Measurements from ENCODE around the gene SEC31B. TPM values are rescaled to one million over a fixed set of nuclear protein-coding genes. Genes with fewer than 3 reads are reported as not detected.

Gene SEC31B
- total and polyA plus RNA-seq, 2 donors (not counting 3 experiments of a cell fraction or from before 2014, with no cell fraction given): 11.1 to 14.4 TPM

GRCh38 chr10:100544950-100545349 is 25.3 kb upstream of the SEC31B start:
- TF ChIP-seq EZH2 (IDR thresholded peaks at IDR 0.05; ENCODE audit: borderline replicate concordance, low read depth, low read length, severe bottlenecking): no peak
- no peak for TF ChIP-seq MYC (IDR thresholded peaks at IDR 0.05; ENCODE audit: low read depth, low read length)
- no peak for TF ChIP-seq FOS (IDR thresholded peaks at IDR 0.05; ENCODE audit: borderline replicate concordance, insufficient read depth, low read length)
- TF ChIP-seq CTCF (IDR thresholded peaks at IDR 0.05; ENCODE audit: extremely low read depth in 1 of 2, insufficient read depth in 1 of 2, low read depth in 1 of 2, low read length in 2 of 2): no peak
- no peak for TF ChIP-seq MAX (IDR thresholded peaks at IDR 0.05; ENCODE audit: insufficient read depth, insufficient read length)
- TF ChIP-seq GATA2 (IDR thresholded peaks at IDR 0.05; ENCODE audit: insufficient read depth, insufficient read length, low read depth, low read length): no peak
- TF ChIP-seq POLR2AphosphoS5 (IDR thresholded peaks at IDR 0.05; ENCODE audit: insufficient read depth, low read depth, low read length): no peak
- TF ChIP-seq POLR2A (IDR thresholded peaks at IDR 0.05; ENCODE audit: low read depth, low read length): no peak
- TF ChIP-seq JUN (IDR thresholded peaks at IDR 0.05; ENCODE audit: borderline replicate concordance, insufficient read depth, insufficient read length, low read depth): no peak
- Histone ChIP-seq H3K9me1 (replicated peaks; ENCODE audit: control insufficient read depth, extremely low read depth, insufficient read depth, low read length) (no peaks in the 10 kb centered on the region), H3K4me2 (ENCODE audit: insufficient read depth, low read length) (no peak overlapping the region), H3K36me3 (ENCODE audit: control insufficient read depth in 2 of 2, extremely low read depth in 1 of 2, insufficient read depth in 2 of 2, low read length in 2 of 2) (peaks cover 8 to 47% of the 10 kb centered on the region in 2 experiments), H3K9ac (replicated peaks; ENCODE audit: extremely low read depth, insufficient read depth, low read length) (no peak overlapping the region), H3K9me3 (replicated peaks; ENCODE audit: control insufficient read depth, insufficient read depth, low read length) (no peaks in the 10 kb centered on the region), H3K4me3 (replicated peaks in 1 of 3; ENCODE audit: insufficient read depth in 1 of 3, low read depth in 1 of 3, low read length in 3 of 3) (no peak overlapping the region), H3K27ac (ENCODE audit: insufficient read depth, low read depth, low read length) (no peak overlapping the region), H3K27me3 (ENCODE audit: control insufficient read depth in 2 of 2, insufficient read depth in 2 of 2, low read length in 2 of 2) (no peaks in the 10 kb centered on the region), H3K4me1 (ENCODE audit: control insufficient read depth, extremely low read depth, insufficient read depth, low read length) (no peaks in the 10 kb centered on the region), H3K79me2 (ENCODE audit: control insufficient read depth, insufficient read depth, low read length) (no peaks in the 10 kb centered on the region), H4K20me1 (replicated peaks; ENCODE audit: control insufficient read depth, extremely low read depth, insufficient read depth, low read length) (no peaks in the 10 kb centered on the region), H2AFZ (ENCODE audit: low read depth, low read length) (no peak overlapping the region)
- ChIA-PET POLR2A (interaction anchor here (2.0 kb wide), 1 partner anchor 9 kb away, joined by 9 read pairs; the partner anchor contains the start of gene HIF1AN), CTCF (interaction anchor here (1.1 to 2.2 kb wide), 3 partner anchors 9 to 18 kb away, joined by 3 to 12 read pairs (median 5); partner anchors contain the start of gene HIF1AN)
- no TSS peak for BruUV-seq (replicated peaks)
- no peak for DNase-seq (ENCODE audit: low read depth, low spot score)
- dilution Hi-C loops (cut with MboI; ENCODE audit: extremely low pct_ligation_motif_present, low sequenced_read_pairs): no loop called here
- FAIRE-seq: no peak
- intact Hi-C loops (cut with micrococcal nuclease): no loop called here

All from endothelial cell of umbilical vein (primary cell).